ENCODE results near the gene NIPAL3.
A peak's percentile ranks its signal among the peaks of the same experiment; 100 is the strongest.
"Not testable (repeated sequence)": the region's sequence is repeated elsewhere in the genome, so short reads cannot be mapped to it uniquely, and the experiment has no call there.

Gene NIPAL3

GRCh38 chr1:24493785-24494184, 78.2 kb downstream of the NIPAL3 start:
- DNase-seq = no peak

GRCh38 chr1:24498589-24498988, 83.0 kb downstream of the NIPAL3 start:
- no peak for DNase-seq

- no peak for DNase-seq
Measured at GRCh38 chr1:24500448-24501048, 84.9 kb downstream of the NIPAL3 start.

- no peak for DNase-seq
Measured at GRCh38 chr1:24501371-24502064, 85.9 kb downstream of the NIPAL3 start.

GRCh38 chr1:24502065-24502708, 86.6 kb downstream of the NIPAL3 start:
- peak; percentile 80 for DNase-seq

GRCh38 chr1:24502709-24503058, 87.1 kb downstream of the NIPAL3 start, which contains the start of gene RCAN3:
Gene RCAN3, plus strand, starts transcription at chr1:24502836. Its CDS starts 11,537 bp downstream, at chr1:24514373.
- DNase-seq = peak; percentile 88

GRCh38 chr1:24503059-24503751, 87.6 kb downstream of the NIPAL3 start:
- DNase-seq = peak; percentile 32

GRCh38 chr1:24503870-24504523, 88.4 kb downstream of the NIPAL3 start:
- no peak for DNase-seq

GRCh38 chr1:24504560-24504959, 89.0 kb downstream of the NIPAL3 start:
- DNase-seq = no peak

GRCh38 chr1:24505816-24506215, 90.2 kb downstream of the NIPAL3 start:
- no peak for DNase-seq

GRCh38 chr1:24506691-24507381, 91.2 kb downstream of the NIPAL3 start:
- DNase-seq = no peak

GRCh38 chr1:24507405-24507804, 91.8 kb downstream of the NIPAL3 start:
- DNase-seq = no peak

GRCh38 chr1:24508911-24509310, 93.3 kb downstream of the NIPAL3 start:
- DNase-seq = no peak

GRCh38 chr1:24513706-24514105, 98.1 kb downstream of the NIPAL3 start:
- DNase-seq = no peak

GRCh38 chr1:24514946-24515345, 99.3 kb downstream of the NIPAL3 start:
- no peak for DNase-seq

- DNase-seq = not testable (repeated sequence)
Measured at GRCh38 chr1:24515671-24516209, 100.1 kb downstream of the NIPAL3 start.

- DNase-seq = no peak
Measured at GRCh38 chr1:24516506-24516905, 100.9 kb downstream of the NIPAL3 start.

GRCh38 chr1:24517898-24518297, 102.3 kb downstream of the NIPAL3 start:
- no peak for DNase-seq

- not testable (repeated sequence) for DNase-seq
Measured at GRCh38 chr1:24520282-24520681, 104.7 kb downstream of the NIPAL3 start.

All from stimulated activated CD4-positive, alpha-beta T cell treated with anti-CD3 and anti-CD28 coated beads, Interleukin-4, amount 100 ng/mL, for 24 hours (primary cell).